Loucy (cell line): Measurements from ENCODE around the gene TEX14.
"Not testable (repeated sequence)": the region's sequence is repeated elsewhere in the genome, so short reads cannot be mapped to it uniquely, and the experiment has no call there.

Source experiments
- EZH2phosphoT487 ChIP-seq: fragments of 200-600 bp; IDR thresholded peaks from 2 replicates; pipeline ENCODE4 v1.6.1; 2018; ENCODE audit warnings: antibody characterized with exemption, mild to moderate bottlenecking, moderate library complexity, borderline replicate concordance
- TF ChIP-seq, protein P1 (sequence below): fragments of 200-600 bp; sonication (generic); conservative IDR thresholded peaks from 2 replicates; pipeline ENCODE4 v1.5.1; 2014; ENCODE audit warnings: mild to moderate bottlenecking, antibody characterized with exemption, low read length

DNA sequence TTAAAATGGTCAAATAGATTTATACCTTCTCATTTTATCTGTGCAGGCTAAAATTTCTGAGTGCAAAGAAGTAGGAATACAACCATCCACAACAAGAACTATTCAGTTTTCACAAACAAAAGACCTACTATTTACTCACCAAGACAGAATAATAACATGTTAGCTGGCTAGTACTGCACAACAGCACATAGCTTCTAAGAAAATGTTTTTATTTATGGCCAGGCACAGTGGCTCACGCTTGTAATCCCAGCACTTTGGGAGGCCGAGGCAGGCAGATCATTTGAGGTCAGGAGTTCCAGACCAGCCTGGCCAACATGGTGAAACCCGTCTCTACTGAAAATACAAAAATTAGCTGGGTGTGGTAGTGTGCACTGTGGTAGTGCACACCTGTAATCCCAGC, 136.7 kb downstream of the TEX14 start:
- TF ChIP-seq, protein P1, sequence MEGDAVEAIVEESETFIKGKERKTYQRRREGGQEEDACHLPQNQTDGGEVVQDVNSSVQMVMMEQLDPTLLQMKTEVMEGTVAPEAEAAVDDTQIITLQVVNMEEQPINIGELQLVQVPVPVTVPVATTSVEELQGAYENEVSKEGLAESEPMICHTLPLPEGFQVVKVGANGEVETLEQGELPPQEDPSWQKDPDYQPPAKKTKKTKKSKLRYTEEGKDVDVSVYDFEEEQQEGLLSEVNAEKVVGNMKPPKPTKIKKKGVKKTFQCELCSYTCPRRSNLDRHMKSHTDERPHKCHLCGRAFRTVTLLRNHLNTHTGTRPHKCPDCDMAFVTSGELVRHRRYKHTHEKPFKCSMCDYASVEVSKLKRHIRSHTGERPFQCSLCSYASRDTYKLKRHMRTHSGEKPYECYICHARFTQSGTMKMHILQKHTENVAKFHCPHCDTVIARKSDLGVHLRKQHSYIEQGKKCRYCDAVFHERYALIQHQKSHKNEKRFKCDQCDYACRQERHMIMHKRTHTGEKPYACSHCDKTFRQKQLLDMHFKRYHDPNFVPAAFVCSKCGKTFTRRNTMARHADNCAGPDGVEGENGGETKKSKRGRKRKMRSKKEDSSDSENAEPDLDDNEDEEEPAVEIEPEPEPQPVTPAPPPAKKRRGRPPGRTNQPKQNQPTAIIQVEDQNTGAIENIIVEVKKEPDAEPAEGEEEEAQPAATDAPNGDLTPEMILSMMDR = not testable (repeated sequence)
- TF ChIP-seq EZH2phosphoT487 = not testable (repeated sequence)
